ENCODE data around the gene GATD1.
"Not testable (repeated sequence)": the region's sequence is repeated elsewhere in the genome, so short reads cannot be mapped to it uniquely, and the experiment has no call there.

The GATD1 gene

DNA sequence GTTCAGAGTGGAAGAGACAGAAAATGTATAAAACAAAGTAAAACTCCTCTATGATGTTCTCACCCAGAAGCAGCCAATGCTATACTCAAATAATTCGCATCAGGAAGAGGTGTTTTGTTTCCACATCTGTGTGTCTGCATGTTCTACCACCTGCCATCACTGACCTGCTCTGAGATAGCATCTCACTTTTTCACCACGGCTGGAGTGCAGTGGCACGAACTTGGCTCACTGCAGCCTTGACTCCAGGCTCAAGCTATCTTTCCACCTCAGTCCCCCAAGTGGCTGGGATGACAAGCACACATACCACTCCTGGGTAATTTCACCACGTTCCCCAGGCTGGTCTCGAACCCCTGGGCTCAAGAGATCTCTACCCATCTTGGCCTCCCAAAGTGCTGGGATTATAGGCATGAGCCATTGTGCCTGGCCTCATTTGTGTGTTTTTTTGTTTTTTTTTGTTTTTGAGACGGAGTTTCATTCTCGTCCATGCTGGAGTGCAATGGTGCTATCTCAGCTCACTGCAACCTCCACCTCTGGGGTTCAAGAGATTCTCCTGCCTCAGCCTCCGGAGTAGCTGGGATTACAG, 15.7 kb downstream of the GATD1 start:
- no peak for DNase-seq

DNA sequence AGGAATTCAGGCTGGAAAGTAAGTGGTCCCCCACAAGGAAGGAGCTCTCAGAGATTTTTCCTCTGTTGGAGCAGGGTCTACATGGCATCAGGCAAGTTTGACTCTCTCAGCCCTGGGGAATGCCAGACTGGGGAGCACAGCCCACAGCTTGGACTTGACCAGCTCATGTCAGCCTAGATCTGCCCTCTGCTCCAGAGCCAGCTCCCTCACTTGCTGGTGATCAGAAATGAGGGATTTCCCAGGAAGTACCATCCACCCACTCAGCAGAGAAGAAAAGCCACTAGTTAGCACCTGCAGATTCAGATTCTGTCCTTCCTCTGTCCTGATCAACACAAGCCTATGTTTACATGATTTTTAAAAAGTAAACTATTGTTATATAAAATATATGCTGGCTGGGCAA, 17.1 kb downstream of the GATD1 start:
- no peak for DNase-seq

DNA sequence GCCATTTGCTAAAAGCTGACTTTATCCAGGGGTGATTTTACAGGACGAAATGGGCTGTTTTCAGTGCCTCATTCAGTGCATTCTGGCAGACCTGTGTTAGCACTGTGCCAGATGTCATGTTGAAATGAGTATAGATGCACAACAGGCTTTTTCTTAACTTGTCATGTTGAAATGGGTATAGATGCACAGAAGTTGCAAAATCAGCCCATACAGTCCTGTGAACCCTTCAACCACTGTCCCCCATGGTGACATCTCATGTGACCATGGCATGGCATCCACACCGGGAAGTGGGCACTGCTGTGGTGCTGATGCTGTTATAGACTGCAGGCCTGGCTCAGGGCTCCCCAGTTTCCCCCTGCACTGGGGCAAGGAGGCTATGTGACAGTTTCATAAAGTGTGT, 27.6 kb downstream of the GATD1 start:
- DNase-seq: no peak

DNA sequence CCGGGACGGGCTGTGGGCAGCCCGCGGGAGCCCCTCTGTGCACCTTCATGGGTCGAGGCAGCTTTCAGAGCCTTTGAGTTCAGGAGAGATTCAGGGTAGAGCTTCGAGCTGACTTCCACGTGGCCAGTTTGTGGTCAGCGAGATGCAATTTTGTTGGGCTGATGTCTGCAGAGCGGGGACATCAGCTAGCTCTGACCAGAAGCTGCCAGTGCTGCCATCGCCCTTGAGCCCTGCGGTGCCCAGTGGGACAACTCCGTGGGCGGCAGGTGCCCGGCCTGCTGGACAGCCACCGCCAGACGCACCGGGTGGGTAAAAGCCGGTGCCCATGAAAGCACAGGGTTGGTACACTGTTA, 29.3 kb downstream of the GATD1 start:
- DNase-seq: no peak

DNA sequence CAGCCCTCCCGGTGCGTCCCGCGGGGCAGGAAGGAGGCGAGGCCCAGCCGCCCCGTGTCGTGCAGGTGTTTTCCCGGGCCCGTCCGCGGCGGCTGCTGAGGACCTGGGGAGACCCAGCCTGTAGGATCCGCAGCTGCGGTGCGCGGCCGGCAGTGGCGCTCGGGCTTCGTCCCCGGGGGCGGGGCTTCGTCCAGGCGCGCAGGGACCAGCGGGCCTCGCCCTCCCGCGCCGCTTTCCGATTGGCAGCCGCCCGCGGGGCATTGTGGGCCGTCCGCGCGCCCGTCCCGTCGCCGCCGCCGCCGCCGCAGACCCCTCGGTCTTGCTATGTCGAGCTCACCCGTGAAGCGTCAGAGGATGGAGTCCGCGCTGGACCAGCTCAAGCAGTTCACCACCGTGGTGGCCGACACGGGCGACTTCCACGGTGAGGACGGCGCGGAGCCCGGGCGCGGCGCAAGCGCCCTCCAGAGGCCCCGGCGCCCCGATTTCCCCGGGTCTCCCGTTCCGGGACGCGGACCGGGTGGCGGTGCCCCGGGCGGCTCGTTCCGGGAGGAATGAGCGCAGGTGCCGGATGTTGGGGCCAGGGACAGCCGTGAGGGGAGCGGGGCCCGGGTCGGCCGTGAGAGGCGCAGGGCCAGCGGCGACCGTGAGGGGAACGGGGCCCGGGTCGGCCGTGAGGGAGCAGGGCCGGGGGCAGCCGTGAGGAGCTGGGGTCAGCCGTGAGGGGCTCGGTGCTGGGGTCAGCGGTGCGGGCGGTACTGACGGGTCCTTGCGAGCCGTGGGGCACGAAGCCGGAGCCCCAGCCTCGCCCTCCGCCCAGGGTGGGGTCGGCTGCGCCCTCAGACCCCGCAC, 29.9 kb downstream of the GATD1 start, which contains the start of gene TALDO1:
TALDO1 (plus strand) TSS at position 307 of the 849 bp plus-strand sequence; CDS start at position 325, 18 bp downstream.
- peak; percentile 89 for DNase-seq

DNA sequence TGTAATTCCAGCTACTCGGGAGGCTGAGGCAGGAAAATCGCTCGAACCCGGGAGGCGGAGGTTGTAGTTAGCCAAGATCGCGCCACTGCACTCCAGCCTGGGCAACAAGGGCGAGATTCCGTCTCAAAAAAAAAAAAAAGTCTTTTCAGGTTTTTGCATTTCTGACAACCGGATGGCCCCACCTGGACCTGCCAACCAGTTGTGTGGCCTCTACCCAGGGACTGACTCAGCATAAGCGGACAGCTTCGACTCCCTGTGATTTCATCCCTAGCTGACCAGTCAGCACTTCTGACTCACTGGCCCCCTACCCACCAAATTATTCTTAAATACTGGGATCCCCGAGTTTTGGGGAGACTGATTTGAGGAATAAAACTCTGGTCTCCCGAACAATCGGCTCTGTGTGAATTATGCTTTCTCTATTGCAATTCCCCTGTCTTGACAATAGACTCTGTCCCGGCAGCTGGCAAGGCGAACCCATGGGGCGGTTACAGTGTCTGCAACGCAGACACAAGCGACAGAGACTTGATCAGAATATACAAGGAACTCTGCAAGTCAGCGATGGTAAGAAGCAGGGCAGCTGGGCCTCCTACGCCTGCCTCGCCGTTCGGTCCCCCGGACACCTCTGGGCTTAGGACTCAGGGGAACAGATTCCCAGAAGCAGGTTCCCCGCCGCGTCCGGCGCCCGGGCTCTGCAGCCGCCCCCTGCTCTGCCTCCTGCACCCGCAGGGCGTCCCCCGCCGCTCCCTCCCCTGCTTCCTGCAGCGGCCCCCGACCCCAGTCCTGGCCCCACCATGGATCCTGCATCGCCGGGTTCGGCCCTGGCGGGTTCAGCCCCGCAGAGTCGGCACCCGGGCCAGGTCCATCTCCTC, 30.8 kb downstream of the GATD1 start:
- DNase-seq: peak; percentile 15

DNA sequence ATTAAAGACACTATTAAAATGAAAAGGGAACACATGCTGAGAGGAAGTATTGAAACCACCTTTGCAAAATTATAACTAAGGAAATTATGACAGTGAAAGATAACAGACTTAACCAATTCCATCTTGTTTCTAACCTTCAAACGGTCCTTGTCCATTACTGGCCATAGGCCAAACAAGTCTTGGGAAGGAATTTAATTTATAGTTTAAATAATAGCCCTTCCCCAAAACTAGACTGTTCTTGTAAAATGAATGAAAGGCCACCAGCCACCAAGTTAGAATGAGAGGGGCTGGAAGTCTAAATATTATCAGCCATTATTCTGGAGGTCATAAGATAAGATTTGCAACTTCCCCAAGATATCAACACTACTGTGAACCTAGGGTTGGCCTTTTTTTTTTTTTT, 31.9 kb downstream of the GATD1 start:
- DNase-seq: no peak

DNA sequence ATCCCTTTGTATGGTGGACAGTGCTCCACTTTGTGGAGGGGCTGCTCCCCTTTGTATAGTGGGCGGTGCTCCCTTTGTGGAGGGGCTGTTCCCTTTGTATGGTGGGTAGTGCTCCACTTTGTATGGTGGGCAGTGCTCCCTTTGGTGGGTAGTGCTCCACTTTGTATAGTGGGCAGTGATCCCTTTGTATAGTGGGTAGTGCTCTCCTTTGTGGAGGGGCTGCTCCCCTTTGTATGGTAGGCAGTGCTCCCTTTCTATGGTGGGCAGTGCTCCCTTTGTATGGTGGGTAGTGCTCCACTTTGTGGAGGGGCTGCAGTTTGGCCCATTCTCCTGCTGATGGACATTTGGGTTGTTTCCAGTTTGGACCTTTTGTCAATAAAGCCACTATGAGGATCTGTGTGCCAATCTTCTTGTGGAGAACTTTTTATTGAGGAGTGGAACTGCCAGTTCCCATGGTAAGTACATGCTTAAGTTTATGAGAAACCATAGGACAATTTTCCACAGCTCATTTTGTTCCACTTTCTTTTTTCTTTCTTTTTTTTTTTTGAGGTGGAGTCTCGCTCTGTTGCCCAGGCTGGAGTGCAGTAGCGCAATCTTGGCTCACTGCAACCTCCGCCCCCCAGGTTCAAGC, 34.6 kb downstream of the GATD1 start:
- no peak for DNase-seq

DNA sequence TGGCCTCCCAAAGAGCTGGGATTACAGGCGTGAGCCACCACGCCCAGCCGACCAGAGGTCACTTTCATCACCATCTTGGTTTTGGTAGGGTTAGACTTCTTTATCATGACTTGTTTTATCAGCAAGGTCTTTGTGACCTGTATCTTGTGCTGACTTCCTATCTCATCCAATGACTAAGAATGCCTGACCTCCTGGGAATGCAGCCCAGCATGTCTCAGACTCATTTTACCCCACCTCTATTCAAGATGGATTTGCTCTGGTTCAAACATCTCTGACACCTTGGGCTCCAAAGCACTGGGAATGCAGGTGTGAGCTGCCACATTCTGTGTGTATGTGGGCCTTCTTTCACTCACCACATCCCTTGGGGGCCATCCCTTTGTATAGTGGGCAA, 35.1 kb downstream of the GATD1 start:
- no peak for DNase-seq

DNA sequence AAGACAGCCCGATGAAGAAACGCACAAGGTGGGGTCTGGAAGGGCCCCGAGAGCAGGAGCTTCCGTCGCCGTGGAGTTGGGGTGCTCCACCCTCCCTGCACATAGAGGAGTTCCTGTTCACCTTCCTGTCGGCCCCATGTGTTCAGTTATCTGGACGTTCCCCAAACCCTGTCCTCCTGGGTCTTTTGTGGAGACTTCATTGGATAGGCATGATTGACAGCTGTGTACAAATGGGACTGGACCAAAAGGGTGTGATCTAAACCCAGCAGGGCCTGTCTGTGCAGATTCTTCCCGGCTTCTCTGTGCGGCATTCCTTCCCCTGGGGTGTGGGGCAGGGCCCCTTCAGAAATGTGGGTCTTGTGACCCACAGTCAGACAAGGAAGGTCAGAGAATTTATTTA, 39.4 kb downstream of the GATD1 start:
- not testable (repeated sequence) for DNase-seq

DNA sequence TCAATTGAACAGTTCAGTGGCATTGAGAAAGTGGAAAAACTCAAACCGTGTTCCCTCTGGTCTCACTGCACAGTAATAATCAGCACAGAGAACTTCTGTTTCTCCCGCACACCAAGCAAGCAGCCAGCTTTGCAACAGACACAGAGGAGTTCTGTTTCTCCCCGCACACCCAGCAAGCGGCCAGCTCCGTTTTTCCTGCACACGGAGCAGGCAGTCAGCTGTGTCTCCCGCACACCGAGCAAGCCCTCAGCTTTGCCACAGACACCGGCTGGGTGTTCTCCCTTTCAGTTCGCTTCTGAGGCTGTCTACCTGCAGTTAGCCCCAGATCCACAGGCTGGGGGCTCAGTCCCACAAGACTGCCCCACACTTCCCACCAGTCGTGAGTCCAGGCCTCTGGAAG, 39.9 kb downstream of the GATD1 start:
- no peak for DNase-seq

DNA sequence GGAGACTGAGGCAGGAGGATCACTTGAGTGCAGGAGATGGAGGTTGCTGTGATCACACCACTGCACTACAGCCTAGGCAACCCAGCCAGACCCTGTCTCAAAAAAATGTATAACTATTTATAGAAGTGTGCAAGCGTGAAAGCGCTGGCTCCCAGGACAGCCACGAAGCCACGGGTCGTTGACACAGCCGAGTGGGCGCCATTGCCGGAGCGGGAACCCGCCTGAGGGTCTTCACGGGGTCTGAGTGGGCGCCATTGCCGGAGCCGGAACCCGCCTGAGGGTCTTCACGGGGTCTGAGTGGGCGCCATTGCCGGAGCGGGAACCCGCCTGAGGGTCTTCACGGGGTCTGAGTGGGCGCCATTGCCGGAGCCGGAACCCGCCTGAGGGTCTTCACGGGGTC, 42.7 kb downstream of the GATD1 start:
- not testable (repeated sequence) for DNase-seq

DNA sequence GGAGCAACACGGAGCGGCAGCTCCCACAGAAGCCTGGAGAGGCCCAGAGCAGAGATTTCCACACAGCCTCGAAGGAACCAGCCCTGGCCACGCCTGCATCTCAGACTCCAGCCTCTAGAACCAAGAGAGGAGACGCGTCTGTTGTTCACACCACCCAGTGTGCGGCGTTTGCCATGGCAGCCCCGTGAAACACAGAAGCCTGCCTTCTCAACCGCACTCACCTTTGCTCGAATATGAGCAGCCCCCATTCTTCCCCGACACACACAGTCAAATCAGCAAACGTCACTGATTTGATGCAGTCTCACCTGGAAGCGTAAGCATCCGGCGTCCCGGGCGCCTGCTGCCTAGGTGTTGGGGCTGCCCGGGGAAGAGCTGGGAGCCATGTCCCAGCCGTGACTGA, 44.2 kb downstream of the GATD1 start:
- no peak for DNase-seq

DNA sequence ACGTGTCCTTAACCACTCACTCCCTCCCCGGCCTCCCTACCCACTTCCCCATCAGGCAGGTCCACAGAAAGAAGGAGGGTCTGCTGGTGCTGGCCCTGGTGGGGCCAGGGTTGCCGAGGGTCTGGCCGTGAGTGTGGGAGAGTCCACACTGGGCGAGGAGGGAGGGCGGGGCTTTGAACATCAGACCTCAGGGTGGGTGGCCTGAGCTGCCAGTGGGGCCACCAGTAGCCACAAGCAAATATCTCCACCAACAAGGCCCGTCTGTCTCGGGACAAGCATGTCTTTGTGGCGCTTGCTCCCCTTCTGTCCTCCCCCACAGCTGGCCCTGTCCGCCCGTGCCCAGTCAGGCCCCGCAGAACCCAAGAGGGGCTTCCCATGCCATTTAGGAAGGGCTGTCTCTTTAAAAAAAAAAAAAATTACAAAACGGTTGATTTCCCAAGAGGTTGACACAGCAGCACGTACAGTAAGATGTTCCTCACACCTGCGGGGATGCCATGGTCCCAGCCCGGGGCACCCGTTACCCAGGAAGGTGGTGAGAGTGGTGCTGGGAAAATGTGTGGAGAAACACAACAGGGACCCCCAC, 47.7 kb downstream of the GATD1 start:
- DNase-seq: no peak

DNA sequence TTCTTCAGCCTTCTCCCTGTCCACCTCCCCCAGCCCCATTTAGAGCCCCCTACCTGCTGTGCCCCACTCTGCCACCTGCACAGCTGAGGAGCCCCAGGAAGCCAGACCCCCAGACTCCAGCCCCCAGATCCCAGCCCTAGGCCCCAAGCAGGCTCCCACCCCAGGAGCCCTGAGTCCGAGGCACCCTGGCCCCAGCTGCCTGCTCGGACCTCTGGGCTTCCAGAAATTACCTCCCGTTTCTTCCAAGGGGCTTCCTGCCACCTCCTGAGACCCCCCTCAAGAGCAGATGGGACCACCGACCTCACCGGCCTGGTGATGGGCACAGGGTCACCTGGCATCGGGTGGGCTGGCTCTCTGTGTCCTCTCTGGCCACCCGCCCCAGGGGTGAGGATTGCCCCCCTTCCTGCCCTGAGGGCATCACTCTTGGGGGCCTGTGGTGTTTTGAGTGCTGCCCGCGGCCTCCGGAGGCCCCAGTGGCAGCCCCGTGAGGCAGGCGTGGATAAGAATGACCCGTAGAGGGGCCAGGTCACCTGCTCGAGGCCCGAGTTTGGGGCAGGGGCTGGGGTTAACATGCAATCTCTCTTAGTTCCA, 48.3 kb downstream of the GATD1 start:
- DNase-seq: no peak

DNA sequence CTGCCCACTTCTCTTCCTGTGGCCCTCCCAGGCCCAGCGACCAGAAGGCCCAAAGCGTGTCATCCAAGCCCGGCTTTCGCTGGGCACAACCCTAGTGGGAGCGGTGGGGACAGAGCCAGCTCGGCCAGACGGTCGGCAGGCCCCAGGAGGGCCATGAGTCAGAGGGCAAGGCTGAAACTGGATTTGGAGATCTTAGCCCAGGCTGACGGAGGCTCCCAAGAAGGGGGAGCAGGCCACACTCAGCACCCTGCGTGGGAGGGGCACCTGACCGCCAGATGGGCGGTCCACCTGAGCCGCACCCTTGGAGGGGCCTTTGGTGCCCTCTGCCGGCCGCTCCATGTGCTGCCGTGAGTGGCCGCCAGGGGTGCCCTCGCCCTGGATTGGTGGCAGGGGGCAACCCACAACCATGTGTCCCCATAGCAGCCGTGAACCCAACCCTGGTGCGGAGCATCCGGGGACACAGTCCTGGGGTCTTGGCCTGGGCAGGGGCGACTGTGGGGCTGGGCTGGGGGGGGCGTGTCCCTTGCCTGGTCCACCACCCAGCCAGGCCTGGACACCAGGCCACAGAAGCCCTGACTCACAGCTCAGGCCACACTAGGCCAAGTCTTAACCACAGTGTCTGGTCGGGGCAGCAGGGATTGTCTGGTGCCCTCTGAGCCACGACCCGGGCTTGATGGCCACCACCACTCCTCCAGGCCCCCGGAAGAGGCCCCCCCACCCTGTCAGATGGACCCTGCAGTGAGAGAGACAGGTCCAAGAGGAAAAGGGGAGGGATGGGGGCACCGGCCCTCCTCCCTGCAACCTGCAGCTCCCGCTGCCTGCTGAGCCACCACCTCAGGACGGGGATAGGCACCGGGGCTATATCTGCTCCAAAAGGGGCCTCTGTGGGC, 49.2 kb downstream of the GATD1 start:
- DNase-seq: no peak

DNA sequence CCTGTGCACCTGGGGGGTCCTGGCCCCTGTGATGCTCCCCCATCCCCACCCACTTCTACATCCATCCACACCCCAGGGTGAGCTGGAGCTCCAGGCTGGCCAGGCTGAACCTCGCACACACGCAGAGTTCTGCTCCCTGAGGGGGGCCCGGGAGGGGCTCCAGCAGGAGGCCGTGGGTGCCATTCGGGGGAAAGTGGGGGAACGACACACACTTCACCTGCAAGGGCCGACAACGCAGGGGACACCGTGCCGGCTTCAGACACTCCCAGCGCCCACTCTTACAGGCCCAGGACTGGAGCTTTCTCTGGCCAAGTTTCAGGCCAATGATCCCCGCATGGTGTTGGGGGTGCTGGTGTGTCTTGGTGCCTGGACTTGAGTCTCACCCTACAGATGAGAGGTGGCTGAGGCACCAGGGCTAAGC, 50.0 kb downstream of the GATD1 start:
- DNase-seq: no peak

DNA sequence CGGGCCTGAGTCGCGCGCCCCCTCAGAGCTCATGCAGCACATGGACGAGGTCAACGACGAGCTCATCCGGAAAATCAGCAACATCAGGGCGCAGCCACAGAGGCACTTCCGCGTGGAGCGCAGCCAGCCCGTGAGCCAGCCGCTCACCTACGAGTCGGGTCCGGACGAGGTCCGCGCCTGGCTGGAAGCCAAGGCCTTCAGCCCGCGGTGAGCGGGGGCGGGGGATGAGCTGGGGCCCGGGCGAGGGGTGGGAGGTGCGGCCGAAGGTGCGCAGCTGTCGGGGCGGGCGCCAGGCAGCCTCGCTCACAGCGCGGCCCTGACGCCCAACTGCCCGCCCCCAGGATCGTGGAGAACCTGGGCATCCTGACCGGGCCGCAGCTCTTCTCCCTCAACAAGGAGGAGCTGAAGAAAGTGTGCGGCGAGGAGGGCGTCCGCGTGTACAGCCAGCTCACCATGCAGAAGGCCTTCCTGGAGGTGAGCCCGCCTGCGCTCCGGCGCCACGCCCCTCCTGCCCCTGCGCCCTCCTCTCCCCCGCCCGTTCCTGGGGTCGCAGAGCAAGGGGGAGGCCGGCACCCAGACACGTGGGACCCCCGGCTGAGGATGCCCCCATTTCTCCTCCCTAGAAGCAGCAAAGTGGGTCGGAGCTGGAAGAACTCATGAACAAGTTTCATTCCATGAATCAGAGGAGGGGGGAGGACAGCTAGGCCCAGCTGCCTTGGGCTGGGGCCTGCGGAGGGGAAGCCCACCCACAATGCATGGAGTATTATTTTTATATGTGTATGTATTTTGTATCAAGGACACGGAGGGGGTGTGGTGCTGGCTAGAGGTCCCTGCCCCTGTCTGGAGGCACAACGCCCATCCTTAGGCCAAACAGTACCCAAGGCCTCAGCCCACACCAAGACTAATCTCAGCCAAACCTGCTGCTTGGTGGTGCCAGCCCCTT, 50.7 kb downstream of the GATD1 start:
- DNase-seq: peak; percentile 85

DNA sequence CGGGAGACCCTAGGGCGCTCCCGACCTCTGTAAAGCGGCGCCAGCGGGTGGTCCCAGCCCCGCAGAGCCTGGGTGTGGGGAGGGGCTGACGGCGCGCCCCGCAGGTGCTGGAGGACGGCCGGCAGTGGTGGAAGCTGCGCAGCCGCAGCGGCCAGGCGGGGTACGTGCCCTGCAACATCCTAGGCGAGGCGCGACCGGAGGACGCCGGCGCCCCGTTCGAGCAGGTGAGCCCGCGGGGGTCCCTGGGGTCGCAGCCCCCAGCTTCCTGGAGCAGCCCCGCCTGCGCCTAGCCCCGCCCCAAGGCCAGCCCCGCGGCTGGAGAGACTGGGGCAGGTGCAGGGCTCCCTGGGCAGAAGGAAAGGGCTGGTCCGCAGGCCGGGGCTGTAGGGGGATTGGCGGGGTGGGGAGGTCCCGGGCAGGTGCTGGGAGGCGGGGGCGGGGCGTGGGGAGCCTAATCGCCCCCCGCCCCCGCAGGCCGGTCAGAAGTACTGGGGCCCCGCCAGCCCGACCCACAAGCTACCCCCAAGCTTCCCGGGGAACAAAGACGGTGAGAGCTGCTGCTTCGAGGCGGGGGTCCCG, 51.6 kb downstream of the GATD1 start:
- DNase-seq: no peak

Measured in NCI-H1105 (cell line).